ENCODE measurements around the gene NRROS. TPM values are rescaled to one million over a fixed set of nuclear protein-coding genes. Genes with fewer than 3 reads are reported as not detected.

The NRROS gene
- polyA plus RNA-seq, 1 of the 3 experiments (the other 2 are of a cell fraction): 0.25 TPM

DNA sequence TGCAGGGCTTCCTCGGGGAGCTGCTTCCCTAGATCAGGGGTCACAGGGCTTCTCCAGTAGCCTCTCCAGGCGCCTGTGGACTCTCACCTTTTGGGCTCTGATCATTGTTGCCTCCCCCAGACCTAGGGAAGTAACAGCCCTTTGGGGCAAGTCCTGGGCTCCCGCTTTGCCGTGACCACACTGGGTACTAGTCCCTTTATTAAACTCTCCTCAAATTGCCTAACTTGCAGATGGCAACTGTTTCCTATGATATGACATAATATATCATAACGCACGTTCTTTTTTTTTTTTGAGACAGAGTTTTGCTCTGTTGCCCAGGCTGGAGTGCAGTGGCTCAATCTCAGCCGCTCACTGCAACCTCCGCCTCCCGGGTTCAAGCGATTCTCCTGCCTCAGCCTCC is 17.9 kb upstream of the NRROS start:
- TF ChIP-seq USF1 (IDR thresholded peaks at IDR 0.05; ENCODE audit: borderline replicate concordance, low read depth): no peak
- WGBS (ENCODE audit: low lambda C conversion rate): 83% methylated on average over 10 of the region's 10 CpGs
- no peaks in the 10 kb centered on the region for H3K9me3 ChIP-seq

GRCh38 chr3:196624067-196624790 is 15.3 kb upstream of the NRROS start:
- no peaks in the 10 kb centered on the region for H3K9me2 ChIP-seq
- DNase-seq: no peak
- H3K36me3 ChIP-seq (replicated peaks in 1 of 2; ENCODE audit: control insufficient read depth in 1 of 2, insufficient read depth in 2 of 2, low read length in 1 of 2): no peaks in the 10 kb centered on the region
- no peak overlapping the region for H3K27ac ChIP-seq (ENCODE audit: low read depth in 2 of 2, low read length in 1 of 2)
- TF ChIP-seq MAX (IDR thresholded peaks at IDR 0.05; ENCODE audit: low read depth) (no peak), FOXM1 (IDR thresholded peaks at IDR 0.05; ENCODE audit: low read depth) (no peak), FOXJ3 (CRISPR knock-in tag; IDR thresholded peaks at IDR 0.05) (no peak), TAF1 (IDR thresholded peaks at IDR 0.05; ENCODE audit: borderline replicate concordance, low read depth, low read length) (no peak), PBX3 (IDR thresholded peaks at IDR 0.05) (no peak), RAD21 (IDR thresholded peaks at IDR 0.05; ENCODE audit: low read length) (no peak), RFX5 (IDR thresholded peaks at IDR 0.05; ENCODE audit: low read length) (no peak), EZH2phosphoT487 (IDR thresholded peaks at IDR 0.05; ENCODE audit: borderline replicate concordance, low read depth) (no peak), NFIC (IDR thresholded peaks at IDR 0.05; ENCODE audit: borderline replicate concordance) (no peak), RXRA (IDR thresholded peaks at IDR 0.05; ENCODE audit: borderline replicate concordance, low read depth) (no peak)
- H3K4me3 ChIP-seq (ENCODE audit: low read depth in 2 of 2, low read length in 1 of 2): no peak overlapping the region
- no peak overlapping the region for H2AFZ ChIP-seq (ENCODE audit: low read depth)
- CTCF ChIA-PET: no interaction called here
- H3K4me1 ChIP-seq (ENCODE audit: control insufficient read depth in 1 of 2, insufficient read depth in 2 of 2, low read depth in 1 of 2, low read length in 1 of 2): no peaks in the 10 kb centered on the region
- no peaks in the 10 kb centered on the region for H3K79me2 ChIP-seq (ENCODE audit: insufficient read depth)
- H3K4me2 ChIP-seq: no peak overlapping the region
- H3K27me3 ChIP-seq (ENCODE audit: insufficient read depth): 0 out of 2 replicates have a peak, but pooled peaks cover 5% of the 10 kb centered on the region
- H3K9me3 ChIP-seq: no peaks in the 10 kb centered on the region
- no peaks in the 10 kb centered on the region for H4K20me1 ChIP-seq (ENCODE audit: insufficient read depth)
- WGBS (ENCODE audit: low lambda C conversion rate): 88% methylated on average over 12 of the region's 12 CpGs
- H3K9ac ChIP-seq: no peak overlapping the region
- H3F3A ChIP-seq (replicated peaks; ENCODE audit: insufficient read depth): no peaks in the 10 kb centered on the region
- POLR2A ChIA-PET: no interaction called here

More for the DNA sequence above, 17.9 kb upstream of the NRROS start:
- Histone ChIP-seq H4K20me1 (ENCODE audit: insufficient read depth) (no peaks in the 10 kb centered on the region), H3F3A (replicated peaks; ENCODE audit: insufficient read depth) (no peaks in the 10 kb centered on the region), H3K4me2 (no peak overlapping the region), H3K9ac (no peak overlapping the region), H3K9me2 (no peaks in the 10 kb centered on the region), H3K4me3 (ENCODE audit: low read depth in 2 of 2, low read length in 1 of 2) (no peak overlapping the region), H3K27me3 (ENCODE audit: insufficient read depth) (0 out of 2 replicates have a peak, but pooled peaks cover 5% of the 10 kb centered on the region), H3K36me3 (replicated peaks in 1 of 2; ENCODE audit: control insufficient read depth in 1 of 2, insufficient read depth in 2 of 2, low read length in 1 of 2) (no peaks in the 10 kb centered on the region), H2AFZ (ENCODE audit: low read depth) (no peak overlapping the region), H3K27ac (ENCODE audit: low read depth in 2 of 2, low read length in 1 of 2) (no peak overlapping the region), H3K4me1 (ENCODE audit: control insufficient read depth in 1 of 2, insufficient read depth in 2 of 2, low read depth in 1 of 2, low read length in 1 of 2) (no peaks in the 10 kb centered on the region), H3K79me2 (ENCODE audit: insufficient read depth) (no peaks in the 10 kb centered on the region)
- ChIA-PET CTCF (interaction anchor here (2.2 kb wide), 1 partner anchor 12 kb away, joined by 9 read pairs; no protein-coding TSS in a partner anchor), POLR2A (no interaction called here)
- DNase-seq: no peak
